ENCODE data around the gene GALNT8.

The GALNT8 gene

DNA sequence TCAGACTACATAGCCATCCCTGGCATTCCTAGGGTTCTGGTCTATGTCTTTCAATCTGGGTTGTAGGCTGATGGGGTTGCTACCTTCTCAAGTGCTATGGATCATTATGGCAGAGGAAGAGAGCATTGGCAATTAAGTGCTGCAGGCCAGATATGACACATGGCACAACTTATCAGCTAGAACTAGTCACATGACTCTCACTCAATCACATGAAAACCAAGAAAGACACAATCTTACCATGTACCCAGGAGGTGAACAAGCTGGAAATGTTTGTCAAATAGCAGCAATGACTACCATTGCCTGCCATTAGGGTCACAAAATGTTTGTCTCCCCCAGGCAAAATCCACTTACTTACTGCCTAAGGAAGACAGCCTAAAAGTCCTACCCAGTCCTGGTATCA, 80.4 kb downstream of the GALNT8 start:
- no peak for DNase-seq

DNA sequence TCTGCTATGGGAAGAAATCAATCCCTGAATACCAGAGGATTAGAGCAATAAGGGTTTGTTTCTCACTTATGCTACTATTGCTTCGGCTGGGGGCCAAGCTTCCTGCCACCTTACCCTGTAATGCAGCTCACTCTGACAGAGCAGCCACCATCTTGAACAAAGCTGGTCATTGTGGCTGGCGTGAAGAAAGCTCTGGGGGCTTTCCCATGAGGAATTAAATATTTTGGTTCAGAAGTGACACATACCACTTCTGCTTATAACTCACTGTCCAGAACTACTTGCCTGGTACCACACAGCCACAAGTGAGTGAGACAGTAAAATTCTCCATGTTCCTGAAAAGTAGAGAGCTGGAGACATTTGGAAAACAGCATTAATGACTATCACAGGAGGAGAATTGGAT, 82.6 kb downstream of the GALNT8 start:
- DNase-seq = no peak

DNA sequence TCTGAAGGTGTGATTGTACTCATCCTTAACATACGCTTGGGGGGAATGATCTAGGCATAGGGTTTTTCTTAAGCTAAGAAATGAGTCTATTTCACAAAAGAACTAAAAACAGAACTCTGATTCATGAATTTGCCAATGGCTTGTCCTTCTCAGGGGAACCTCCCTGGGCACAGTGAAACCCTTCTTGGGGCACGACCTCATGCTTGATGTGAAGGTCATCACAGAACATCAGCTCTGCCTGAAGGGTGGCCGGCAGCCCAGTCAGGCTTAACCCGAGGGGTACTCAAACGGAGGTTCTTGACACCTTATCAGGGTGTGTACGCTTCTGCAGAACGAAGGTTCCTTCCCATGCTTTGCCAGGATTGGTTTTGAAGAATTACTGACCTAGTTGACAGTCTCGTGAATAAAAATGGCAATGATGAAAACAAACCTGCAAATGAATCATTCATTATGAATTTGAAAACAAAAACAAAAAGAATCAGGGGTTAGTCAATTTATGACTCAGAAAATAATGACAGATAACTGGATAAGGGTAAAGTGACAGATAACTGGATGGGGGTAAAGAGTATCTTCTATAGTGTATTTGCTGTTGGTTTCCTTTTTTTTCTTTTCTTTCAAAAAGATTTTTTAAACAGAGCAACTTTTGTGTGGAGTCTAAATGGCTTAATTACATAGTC, 86.4 kb downstream of the GALNT8 start:
- no peak for DNase-seq

DNA sequence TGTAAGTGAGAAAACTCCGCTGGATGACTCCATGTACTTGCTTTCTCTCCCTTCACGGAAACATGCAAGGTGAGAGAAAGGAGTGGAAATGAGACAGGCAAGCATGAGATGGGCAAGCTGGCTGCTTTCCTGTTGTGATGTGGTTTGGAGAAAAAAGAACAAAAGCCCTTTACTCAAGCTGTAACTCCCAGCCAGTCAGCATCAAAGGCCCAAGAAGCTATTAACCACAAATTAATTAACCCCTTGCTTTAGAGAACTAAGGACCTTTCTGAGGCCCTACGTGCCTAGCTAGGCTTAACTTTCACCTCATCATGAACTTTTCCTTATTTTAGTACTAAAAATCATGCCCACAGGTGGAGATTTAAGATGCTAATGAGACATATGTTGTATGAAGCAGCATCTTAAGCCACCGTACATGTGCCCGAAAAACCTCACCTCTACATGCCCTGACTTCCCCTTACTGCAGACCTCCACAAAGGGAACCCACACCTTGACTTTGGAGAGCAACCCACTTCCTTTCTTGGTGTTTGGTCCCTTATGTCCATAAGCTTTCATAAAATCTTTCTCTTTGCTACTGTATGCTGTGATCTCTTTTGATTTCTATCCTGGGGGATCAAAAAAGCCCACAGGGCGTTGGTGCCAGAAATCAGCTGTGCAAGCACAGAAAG, 87.0 kb downstream of the GALNT8 start:
- DNase-seq = no peak

DNA sequence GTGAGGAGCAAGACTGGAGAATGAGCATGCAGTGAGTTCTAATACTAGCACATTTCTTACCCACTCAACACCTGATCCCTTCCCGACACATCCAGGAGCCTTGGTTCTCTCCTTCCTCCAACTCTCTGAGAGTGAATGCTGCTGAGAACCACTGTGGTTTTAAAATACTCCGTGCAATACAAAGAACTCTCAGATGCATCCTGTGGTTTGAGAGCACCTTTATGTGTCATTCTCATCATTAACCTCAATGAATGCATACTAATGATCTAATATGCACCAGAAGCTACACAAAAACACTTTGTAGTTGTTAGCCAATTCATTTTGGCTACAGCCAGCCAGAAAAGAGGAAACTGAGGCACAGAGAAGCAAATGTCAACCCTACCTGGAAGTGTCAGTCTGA, 87.6 kb downstream of the GALNT8 start:
- DNase-seq = no peak

DNA sequence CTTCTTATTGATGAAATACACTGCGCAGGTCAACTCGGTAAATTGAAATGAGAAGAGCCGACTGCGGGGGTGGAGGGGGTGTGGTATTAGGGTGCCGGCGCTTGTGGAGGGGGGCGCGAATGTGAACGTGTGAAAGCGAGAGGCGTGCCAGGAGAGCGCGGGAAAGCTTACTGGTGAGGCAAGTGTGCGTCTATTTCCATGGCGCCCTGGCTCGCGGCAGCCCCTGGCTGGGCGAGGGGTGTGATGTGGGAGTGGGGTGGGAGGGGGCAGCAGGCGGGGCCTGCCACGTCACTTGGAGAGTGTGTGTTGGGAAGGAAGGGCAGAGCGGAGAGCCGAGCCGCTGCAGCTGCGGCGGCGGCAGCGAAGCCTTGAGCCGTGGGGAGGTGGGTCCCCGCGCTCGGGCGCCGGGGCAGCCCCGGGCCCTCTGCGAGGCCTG, 88.8 kb downstream of the GALNT8 start:
- no peak for DNase-seq

DNA sequence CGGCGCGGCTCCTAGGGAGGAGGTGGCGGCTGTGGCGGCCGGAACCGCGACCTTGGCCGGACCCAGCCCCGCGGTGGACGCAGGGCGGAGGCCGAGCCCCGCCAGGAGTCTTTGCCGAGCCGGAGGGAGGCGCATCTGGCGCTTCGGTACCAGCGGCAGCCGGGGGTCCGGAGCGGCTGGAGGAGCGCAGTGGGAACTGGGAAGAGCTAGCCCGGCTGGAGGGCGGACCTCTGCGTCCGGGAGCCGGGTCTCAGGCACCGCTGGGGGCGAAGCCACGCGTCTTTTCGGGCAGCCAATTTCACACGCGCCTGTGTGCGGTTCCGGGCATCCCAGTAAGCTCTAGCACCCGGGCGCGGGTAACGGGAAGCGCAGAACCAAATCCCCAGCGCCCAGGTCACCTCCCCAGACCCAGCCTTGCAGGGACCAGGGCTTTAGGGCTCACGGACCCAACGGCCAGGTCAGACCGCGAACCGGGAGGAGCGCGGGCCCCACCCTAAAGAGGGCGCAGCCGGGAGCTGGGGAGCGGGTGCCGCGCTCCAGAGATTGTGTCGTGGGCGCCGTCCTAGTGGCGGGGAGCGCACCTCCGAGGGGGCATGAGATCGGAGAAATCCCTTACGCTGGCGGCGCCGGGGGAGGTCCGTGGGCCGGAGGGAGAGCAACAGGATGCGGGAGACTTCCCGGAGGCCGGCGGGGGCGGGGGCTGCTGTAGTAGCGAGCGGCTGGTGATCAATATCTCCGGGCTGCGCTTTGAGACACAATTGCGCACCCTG, 89.4 kb downstream of the GALNT8 start:
- DNase-seq = no peak

DNA sequence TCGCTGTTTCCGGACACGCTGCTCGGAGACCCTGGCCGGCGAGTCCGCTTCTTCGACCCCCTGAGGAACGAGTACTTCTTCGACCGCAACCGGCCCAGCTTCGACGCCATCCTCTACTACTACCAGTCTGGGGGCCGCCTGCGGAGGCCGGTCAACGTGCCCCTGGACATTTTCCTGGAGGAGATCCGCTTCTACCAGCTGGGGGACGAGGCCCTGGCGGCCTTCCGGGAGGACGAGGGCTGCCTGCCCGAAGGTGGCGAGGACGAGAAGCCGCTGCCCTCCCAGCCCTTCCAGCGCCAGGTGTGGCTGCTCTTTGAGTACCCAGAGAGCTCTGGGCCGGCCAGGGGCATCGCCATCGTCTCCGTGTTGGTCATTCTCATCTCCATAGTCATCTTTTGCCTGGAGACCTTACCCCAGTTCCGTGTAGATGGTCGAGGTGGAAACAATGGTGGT, 90.0 kb downstream of the GALNT8 start:
- DNase-seq = no peak

DNA sequence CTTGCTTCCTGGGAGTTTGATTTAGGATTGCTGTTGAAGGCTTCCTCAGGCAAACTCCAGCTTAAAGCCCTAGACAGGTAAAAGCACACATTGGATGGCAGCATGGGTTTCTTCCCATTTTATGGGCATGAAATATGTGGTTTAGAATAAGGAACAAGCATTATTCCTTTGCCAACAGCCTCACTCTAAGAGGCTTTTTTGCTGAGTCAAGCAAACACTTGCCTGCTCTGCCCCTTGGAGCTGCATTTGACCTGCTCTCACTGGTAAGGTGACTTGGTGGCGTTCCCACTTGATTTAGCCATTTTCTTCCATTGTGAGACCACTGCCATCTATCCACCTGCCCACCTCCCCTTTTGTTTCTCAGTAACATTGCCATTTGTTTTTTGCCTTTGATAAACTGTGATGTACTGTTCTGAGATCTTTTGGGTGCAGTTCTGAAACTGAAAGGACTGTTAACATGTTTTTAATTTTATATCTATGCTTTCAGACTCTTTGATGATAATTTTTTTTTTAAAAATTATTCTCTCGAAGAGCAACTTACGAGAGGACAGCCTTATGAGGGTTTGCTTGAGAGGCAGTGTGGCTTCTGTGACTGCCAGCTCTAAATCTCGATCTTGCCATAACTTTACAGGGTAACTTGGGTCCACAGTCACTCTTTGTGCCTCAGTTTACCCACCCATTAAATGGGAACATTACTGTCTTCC, 92.6 kb downstream of the GALNT8 start:
- DNase-seq = no peak

DNA sequence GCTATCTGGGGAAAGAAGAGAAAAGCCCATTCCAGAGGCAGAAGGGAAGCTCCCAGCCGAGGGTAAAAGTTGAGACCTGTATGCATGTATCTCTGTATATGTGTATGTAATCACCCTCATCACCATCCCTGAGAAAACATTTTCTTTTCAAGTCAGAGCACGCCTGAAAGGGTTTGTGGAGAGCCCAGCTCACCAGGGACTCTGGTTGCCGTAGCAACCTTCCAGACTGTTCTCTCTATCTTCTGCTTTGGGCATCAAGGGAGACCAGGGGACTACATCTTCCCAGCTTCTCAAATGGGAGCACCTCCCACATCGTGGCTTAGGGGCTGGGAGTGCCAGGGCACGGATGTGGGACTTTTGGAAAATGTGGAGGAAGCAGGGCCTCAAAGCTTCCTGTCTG, 93.5 kb downstream of the GALNT8 start:
- DNase-seq = no peak

DNA sequence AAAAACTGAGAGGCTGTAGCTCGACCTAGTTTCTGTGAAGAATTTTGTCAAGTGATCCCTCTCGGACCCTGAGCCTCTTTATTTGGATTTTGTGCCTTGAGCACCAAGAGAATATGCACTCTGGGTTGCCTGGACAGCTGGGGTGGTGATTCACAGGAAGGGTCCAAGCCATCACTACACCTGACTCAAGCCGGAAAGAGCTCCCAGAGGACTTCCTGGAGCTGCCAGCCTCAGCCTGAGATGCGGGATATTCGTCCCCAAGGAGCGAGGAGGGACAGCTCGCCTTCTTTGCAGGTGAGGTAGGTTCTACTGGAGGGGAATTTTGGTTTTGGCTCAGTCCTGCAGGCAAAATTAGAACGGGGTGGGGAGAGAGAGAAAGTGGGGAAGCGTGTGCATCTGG, 94.3 kb downstream of the GALNT8 start:
- no peak for DNase-seq

DNA sequence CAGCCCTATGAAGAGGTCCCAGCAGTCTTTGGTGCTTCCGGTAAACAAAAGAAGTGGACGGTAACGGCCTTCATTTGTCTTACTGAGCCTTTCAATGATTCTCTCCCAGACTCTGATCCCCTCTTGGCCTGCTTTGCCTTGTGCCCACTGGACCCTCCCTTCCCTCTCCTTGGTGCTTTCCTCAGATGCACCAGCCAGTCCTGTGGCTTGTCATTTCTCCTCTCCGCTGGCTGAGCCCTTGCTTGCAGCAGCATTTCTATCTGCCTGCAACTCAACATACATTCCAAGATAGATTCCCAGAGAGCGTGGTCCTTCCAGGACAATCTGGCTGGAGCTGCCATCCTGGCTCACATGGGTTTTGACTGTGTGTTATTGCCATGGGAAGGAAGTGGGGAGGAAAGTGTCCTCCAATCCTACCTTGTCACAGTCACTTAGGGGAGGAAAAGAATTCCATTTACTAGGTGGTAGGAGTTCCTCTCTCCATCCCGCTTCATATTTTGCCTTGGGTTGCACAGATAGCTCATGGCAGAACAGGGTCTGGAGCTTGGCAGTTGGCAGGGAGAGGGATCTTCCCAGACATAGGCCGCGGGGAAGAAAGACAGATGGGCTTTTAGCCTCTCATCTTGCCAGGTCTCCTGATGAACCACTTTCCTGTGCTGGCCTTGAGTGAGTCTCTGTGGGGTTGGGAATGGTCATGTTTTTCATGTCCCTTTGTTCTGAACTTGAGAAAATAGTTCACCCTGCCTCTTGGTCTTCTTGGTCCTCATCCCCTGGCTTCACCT, 96.7 kb downstream of the GALNT8 start:
- no peak for DNase-seq

DNA sequence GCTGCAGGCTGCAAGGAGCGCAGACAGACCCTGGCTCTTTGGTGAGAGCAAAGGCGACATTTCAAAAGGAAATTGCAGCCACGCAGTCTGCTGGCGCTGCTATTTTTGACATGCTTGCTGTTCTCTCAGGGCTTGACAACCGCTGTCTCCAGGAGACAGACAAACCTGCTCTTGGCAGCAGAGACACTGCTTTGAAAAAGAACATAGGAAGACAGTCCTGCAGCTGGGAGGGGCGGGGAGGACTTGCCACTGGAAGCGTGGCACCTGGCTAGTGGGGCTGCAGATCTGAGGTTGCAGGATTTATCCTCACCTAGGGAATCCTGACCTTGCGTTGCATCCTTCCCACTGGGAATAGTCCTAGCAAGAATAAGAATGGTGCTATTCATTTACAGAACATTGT, 97.7 kb downstream of the GALNT8 start:
- no peak for DNase-seq

DNA sequence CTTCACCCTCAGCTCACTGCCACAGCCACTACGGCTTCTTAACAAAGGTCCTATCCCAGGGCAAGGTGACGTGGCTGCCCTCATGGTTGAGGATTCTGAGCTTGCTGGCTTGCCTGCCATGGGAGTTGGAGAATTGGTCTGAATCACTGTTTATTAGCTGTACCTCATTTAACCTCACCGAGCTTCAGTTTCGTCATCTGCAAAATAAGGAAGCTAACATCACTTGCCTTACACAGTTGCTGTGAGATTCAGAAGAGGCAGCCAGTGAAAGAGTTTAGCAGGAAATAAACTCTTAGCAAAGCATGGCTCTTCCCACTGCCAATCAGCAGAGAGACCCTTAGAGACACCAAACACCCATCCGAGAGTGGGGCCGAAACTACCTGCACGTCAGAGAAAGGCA, 99.5 kb downstream of the GALNT8 start:
- no peak for DNase-seq

DNA sequence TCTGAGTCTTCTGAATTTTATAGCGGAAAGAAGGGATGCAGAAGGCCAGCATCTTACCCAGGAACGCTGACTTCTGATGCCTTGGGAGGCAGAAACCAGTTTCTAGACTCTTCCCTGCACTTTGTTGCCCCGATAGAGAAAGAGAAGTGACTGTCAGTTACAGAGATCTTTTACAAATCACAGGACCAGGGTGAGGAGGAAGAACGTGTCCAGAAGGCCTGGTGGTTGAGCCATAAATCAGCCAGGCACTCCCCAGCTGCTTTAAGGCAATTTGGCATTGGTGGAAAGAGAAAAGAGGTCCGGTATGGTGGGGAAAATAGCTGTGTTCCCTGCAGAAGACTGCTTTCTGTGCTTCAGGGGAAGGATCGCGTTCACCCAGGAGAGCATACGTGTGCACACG, 100.8 kb downstream of the GALNT8 start:
- no peak for DNase-seq

Measured in activated CD8-positive, alpha-beta memory T cell treated with anti-CD3 and anti-CD28 coated beads, Interleukin-2, amount 50 U/mL, for 4 hours (primary cell).